Activated CD4-positive, alpha-beta T cell treated with anti-CD3 and anti-CD28 coated beads for 36 hours (primary cell): ENCODE results near the gene PGLYRP1. TPM values are rescaled to one million over a fixed set of nuclear protein-coding genes. Genes with fewer than 3 reads are reported as not detected.

Experiments
- ATAC-seq: fragments of 200-7000 bp; cut with Tn5 transposase; one replicate; pipeline ENCODE4 v1.10.0; 2021; ENCODE audit warnings: mild to moderate bottlenecking, moderate library complexity
- CTCF ChIA-PET: fragments of 350-600 bp; sonication (Branson Sonifier 250); formaldehyde crosslinking; loops from one replicate; lab custom pipeline; 2021; ENCODE audit warnings: antibody characterized with exemption; lab: Charles Lee
- POLR2A ChIA-PET: fragments of 350-600 bp; sonication (Branson Sonifier 250); formaldehyde crosslinking; loops from one replicate; lab custom pipeline; 2021; ENCODE audit warnings: antibody characterized with exemption, inconsistent platforms; lab: Charles Lee
- DNase-seq: peaks from one replicate; pipeline ENCODE4 v3.0.0-alpha.2; 2020
- H3K27ac Mint-ChIP-seq: one replicate; pipeline ENCODE4 v1.8.0; 2021; ENCODE audit warnings: mixed read lengths
- H3K27me3 Mint-ChIP-seq: one replicate; pipeline ENCODE4 v1.8.0; 2021; ENCODE audit warnings: mixed read lengths
- H3K36me3 Mint-ChIP-seq: one replicate; pipeline ENCODE4 v1.8.0; 2021; ENCODE audit warnings: low read depth, mixed read lengths
- H3K4me1 Mint-ChIP-seq: one replicate; pipeline ENCODE4 v1.8.0; 2021; ENCODE audit warnings: mixed read lengths
- H3K4me3 Mint-ChIP-seq: one replicate; pipeline ENCODE4 v1.8.0; 2021; ENCODE audit warnings: mild to moderate bottlenecking, moderate library complexity, mixed read lengths
- H3K9me3 Mint-ChIP-seq: one replicate; pipeline ENCODE4 v1.8.0; 2021; ENCODE audit warnings: low read depth, mixed read lengths
- intact Hi-C, 2 experiments: fragments of 100-400 bp; cut with DNase I in 1 of 2; cut with micrococcal nuclease in 1 of 2; formaldehyde crosslinking; loops; one replicate each; pipeline versions ENCODE4 v1.14.2 to v1.15.1; 2022 to 2024; cut with DNase I, micrococcal nuclease
- total RNA-seq, 2 experiments: library from RNA; stranded (reverse); gene quantifications; one replicate each; pipeline ENCODE4 v1.2.3, GENCODE V29; 2021

PGLYRP1 gene
- total RNA-seq, 2 experiments from 2014 or later = not detected

DNA sequence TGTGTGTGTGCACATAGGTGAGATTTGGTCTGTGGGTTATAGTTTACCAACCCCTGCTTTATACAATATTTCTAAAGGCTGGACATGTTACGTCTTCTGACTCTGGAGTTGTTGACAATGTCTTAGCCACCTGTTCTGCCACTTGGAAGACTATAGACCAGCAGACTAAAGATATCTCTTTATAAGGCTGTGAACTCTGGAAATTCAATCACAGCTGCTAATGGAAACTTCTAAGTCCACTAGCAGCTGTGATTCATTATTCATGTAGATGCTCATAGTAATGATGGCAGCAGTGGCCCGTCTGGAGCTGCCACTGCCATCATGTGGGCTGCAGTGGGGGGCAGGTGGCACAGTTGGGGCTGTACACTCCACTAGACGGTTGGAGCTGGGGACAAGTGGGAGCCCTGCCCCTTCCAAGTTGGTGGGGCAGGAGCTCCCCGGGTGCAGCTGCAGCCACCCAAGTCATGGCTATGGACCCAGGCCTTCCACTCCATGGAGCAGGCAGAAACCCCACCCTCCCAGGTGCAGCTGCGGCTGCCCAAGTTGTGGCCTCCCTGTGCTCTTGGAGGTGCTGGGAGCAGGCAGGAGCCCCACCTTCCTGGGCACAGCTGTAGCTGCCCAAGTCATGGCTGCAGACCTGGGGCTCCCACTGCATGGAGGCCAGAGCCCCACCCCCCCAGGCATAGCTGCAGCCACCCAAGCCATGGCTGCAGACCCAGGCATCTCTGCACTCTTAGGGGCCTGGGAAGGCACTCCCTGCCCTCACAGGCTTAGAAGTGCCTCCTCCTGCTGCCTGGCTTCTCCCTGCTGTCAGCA is 9.1 kb upstream of the PGLYRP1 start:
- Mint-ChIP-seq H3K4me3 (no peak overlapping the region), H3K9me3 (no peaks in the 10 kb centered on the region), H3K27me3 (peaks cover 4% of the 10 kb centered on the region), H3K27ac (no peak overlapping the region), H3K4me1 (peaks cover 2% of the 10 kb centered on the region), H3K36me3 (no peaks in the 10 kb centered on the region)
- intact Hi-C loops = no loop called here
- POLR2A ChIA-PET = no interaction called here
- DNase-seq (no peak), ATAC-seq (no peak)
- CTCF ChIA-PET = interaction anchor here (0.6 to 0.8 kb wide), 2 partner anchors 15 to 50 kb away, joined by 3 read pairs; no protein-coding TSS in a partner anchor

DNA sequence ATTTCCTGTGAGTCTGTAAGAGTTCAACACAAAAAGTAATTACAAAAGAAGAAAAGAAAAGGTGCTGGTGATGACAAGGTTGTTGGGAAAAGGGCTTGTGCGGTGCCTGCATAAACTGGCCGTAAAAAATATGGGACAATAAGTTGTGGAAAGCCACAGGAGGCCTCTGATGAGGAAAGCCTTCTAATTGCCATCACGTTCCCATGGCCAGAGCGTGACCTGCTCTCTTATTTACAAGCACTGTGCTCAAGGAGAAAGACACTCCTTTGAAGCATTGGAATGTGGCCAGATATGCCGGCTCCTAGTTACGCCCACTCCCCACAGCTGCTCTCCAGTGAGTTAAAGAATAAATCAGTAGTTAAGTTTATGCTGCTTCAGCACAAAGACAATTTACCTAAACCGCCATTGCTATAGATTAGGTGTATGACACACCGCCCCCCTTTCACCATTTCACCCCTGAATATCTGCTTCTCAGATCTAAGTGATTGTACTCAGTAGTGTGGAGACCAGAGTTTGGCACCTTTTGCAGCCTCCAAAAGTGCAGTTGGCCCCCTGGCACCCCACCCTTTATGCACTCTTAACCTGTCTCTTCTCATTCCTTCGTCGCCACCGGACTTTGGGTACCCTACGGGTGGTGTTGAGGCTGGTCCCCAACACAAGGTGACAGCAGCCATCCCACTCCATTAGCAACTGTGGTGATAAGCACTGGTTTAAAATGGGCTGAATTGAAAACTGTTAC is 8.1 kb upstream of the PGLYRP1 start:
- CTCF ChIA-PET = interaction anchor here (0.6 kb wide), 1 partner anchor 51 kb away, joined by 3 read pairs; no protein-coding TSS in a partner anchor
- H3K27me3 Mint-ChIP-seq = peaks cover 8% of the 10 kb centered on the region
- intact Hi-C loops = no loop called here
- ATAC-seq = no peak
- POLR2A ChIA-PET = no interaction called here
- H3K9me3 Mint-ChIP-seq = no peaks in the 10 kb centered on the region
- no peak overlapping the region for H3K27ac Mint-ChIP-seq
- no peak overlapping the region for H3K4me3 Mint-ChIP-seq
- H3K4me1 Mint-ChIP-seq = peaks cover 12% of the 10 kb centered on the region
- no peaks in the 10 kb centered on the region for H3K36me3 Mint-ChIP-seq
- DNase-seq = no peak

DNA sequence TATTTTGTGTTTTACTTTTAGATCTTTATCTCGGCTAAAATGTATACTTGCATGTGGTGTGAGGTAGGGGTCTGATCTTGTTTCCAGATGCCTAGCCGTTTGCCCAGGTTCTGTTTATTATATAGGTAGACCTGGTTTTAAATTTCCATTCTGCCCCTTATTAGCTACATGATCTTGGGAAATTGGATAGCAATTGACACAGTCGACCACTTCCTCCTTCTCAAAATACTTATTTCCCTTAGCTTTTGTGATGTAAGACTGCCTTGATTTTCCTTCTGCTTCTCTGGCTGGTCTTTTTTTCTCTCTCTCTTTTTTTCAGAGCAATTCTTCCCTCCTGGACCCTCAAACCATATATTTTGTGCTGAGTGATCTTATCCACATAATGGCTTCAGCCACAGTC is 3.0 kb upstream of the PGLYRP1 start:
- no peak for DNase-seq
- no peaks in the 10 kb centered on the region for H3K9me3 Mint-ChIP-seq
- no peak overlapping the region for H3K4me3 Mint-ChIP-seq
- intact Hi-C loops = loop anchor here in 1 of 2 experiments (5.0 kb wide), 1 partner anchor 51 kb away; no protein-coding TSS in a partner anchor
- peaks cover 17% of the 10 kb centered on the region for H3K4me1 Mint-ChIP-seq
- POLR2A ChIA-PET = no interaction called here
- no peaks in the 10 kb centered on the region for H3K36me3 Mint-ChIP-seq
- ATAC-seq = no peak
- CTCF ChIA-PET = interaction anchor here (0.5 to 5.8 kb wide), 8 partner anchors 16 to 461 kb away, joined by 3 to 79 read pairs (median 3); no protein-coding TSS in a partner anchor
- peaks cover 15% of the 10 kb centered on the region for H3K27me3 Mint-ChIP-seq
- no peak overlapping the region for H3K27ac Mint-ChIP-seq

DNA sequence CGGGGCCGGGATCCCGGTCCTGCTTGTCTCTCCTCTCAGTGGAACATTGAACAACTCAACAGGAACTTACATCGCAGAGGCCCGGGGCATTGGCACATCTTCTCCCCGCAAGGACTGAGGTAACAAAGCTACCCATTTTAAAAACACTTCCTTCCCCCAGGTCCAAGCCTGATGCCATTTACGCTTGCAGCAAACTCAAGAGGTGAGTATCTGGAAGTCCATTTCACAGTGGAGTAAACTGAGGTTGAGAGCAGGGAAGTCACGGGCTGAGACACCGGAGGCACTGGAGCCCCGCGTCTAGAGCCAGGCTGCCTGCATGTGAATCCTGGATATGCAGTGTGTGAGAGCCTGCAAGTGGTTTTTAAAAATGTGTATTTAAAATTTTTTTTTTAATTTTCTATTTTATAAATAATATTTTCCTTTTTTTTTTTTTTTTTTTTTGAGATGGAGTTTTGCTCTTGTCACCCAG is 492 bp upstream of the PGLYRP1 start:
- Mint-ChIP-seq H3K4me1 (peaks cover 15% of the 10 kb centered on the region), H3K9me3 (no peaks in the 10 kb centered on the region), H3K36me3 (no peaks in the 10 kb centered on the region), H3K27ac (no peak overlapping the region), H3K27me3 (peaks cover 13% of the 10 kb centered on the region), H3K4me3 (no peak overlapping the region)
- intact Hi-C loops = no loop called here
- DNase-seq (no peak), ATAC-seq (no peak)
- ChIA-PET CTCF (interaction anchor here (1.3 kb wide), 1 partner anchor 241 kb away, joined by 3 read pairs; no protein-coding TSS in a partner anchor), POLR2A (interaction anchor here (0.7 kb wide), 1 partner anchor 14 kb away, joined by 6 read pairs; no protein-coding TSS in a partner anchor)

DNA sequence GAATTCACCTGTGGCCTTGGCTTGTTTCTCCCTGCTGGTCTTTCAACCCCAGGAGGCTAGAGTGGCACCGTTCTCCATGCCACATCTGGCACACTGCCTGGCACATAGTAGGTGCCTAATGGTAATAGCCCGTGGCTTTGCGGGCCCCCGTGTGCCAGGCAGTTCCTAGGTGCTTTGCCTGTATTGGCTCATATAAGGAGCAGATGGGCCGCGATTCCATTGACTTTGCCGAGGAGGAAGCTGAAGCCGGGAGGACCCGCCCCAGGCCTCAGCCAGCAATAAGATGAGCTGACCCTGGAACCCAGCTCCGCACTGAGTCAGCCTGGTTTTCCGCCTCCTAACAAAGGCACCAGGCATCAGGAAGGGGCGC is 807 bp downstream of the PGLYRP1 start:
- no peak overlapping the region for H3K4me3 Mint-ChIP-seq
- H3K9me3 Mint-ChIP-seq = no peaks in the 10 kb centered on the region
- CTCF ChIA-PET = no interaction called here
- no peak for ATAC-seq
- POLR2A ChIA-PET = no interaction called here
- H3K36me3 Mint-ChIP-seq = peaks cover under 1% of the 10 kb centered on the region
- peaks cover 13% of the 10 kb centered on the region for H3K27me3 Mint-ChIP-seq
- intact Hi-C loops = no loop called here
- no peak overlapping the region for H3K27ac Mint-ChIP-seq
- no peak for DNase-seq
- peaks cover 15% of the 10 kb centered on the region for H3K4me1 Mint-ChIP-seq

DNA sequence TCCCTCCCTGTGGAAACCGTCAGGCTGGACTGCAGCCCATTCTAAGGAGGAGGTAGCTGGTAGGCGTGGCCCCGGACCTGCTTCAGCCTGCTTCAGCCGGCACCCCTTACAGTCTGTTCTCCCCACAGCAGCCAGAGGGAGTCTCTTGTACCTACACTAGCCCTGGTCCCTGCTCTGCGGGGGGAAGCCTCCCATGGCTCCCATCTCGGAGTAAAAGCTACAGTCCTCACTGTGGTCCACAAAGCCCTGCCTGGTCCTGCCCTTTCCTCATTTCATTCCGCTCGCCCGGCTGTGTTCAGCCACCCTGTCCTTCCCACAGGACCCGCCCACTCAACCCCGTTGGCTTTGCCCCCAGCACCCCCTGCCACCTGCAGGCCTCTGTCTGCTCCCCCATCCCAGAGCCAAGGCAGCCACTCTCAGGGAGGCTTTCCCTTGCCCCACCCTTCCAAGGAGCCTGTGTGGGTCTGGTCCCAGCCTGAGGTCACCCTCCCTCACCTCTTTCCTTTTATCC is 1.3 kb downstream of the PGLYRP1 start:
- Mint-ChIP-seq H3K27me3 (peaks cover 13% of the 10 kb centered on the region), H3K9me3 (no peaks in the 10 kb centered on the region), H3K4me3 (no peak overlapping the region), H3K4me1 (peaks cover 14% of the 10 kb centered on the region), H3K27ac (no peak overlapping the region), H3K36me3 (peaks cover 3% of the 10 kb centered on the region)
- no peak for ATAC-seq
- intact Hi-C loops = no loop called here
- ChIA-PET POLR2A (no interaction called here), CTCF (no interaction called here)
- no peak for DNase-seq

DNA sequence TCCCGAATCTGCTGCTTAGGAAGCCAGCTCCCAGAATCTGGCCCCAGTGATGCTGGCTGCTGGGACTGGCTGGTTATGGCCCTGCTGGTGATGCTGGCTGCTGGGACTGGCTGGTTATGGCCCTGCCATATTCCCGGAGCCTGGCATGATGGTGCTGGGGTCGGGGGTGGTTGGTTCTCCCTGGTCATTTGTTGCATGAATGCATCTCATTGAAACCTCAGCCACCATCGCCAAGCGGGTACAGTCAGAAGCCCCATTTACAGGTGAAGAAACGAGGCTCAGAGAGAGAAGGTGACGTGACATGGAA is 2.1 kb downstream of the PGLYRP1 start:
- peaks cover 14% of the 10 kb centered on the region for H3K27me3 Mint-ChIP-seq
- DNase-seq (no peak), ATAC-seq (no peak)
- H3K27ac Mint-ChIP-seq = no peak overlapping the region
- H3K36me3 Mint-ChIP-seq = peaks cover 3% of the 10 kb centered on the region
- ChIA-PET CTCF (interaction anchor here (0.6 to 2.6 kb wide), 2 partner anchors 7 to 103 kb away, joined by 3 to 12 read pairs; no protein-coding TSS in a partner anchor), POLR2A (no interaction called here)
- no peak overlapping the region for H3K4me3 Mint-ChIP-seq
- H3K9me3 Mint-ChIP-seq = no peaks in the 10 kb centered on the region
- peaks cover 10% of the 10 kb centered on the region for H3K4me1 Mint-ChIP-seq
- intact Hi-C loops = no loop called here

DNA sequence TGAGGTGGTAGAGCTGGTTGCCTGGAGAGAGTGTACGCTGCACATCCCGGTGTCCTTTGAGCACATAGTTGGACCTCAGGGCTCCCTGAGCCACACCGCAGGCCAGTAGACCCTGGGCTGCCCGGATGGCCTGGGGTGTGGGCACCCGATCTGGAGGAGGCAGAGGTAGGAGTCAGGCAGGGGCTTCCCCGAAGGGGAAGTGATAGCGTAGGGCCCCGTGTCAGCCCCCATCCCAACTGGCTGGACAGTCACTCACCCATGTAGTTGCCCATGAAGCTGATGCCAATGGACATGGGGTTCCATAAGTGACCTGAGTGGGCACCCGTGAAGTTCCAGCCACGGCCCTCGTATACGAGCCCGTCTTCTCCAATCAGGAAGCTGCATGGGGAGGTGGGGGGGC is 3.6 kb downstream of the PGLYRP1 start:
- Mint-ChIP-seq H3K27me3 (peaks cover 23% of the 10 kb centered on the region), H3K4me1 (peaks cover 16% of the 10 kb centered on the region), H3K36me3 (peaks cover 9% of the 10 kb centered on the region), H3K9me3 (no peaks in the 10 kb centered on the region), H3K27ac (no peak overlapping the region), H3K4me3 (no peak overlapping the region)
- intact Hi-C loops = loop anchor here in 1 of 2 experiments (10.0 kb wide), 1 partner anchor 204 kb away; the partner anchor contains the start of gene RSPH6A
- ChIA-PET POLR2A (no interaction called here), CTCF (interaction anchor here (1.0 to 2.6 kb wide), 2 partner anchors 9 to 71 kb away, joined by 3 to 12 read pairs; no protein-coding TSS in a partner anchor)
- DNase-seq = no peak
- no peak for ATAC-seq

DNA sequence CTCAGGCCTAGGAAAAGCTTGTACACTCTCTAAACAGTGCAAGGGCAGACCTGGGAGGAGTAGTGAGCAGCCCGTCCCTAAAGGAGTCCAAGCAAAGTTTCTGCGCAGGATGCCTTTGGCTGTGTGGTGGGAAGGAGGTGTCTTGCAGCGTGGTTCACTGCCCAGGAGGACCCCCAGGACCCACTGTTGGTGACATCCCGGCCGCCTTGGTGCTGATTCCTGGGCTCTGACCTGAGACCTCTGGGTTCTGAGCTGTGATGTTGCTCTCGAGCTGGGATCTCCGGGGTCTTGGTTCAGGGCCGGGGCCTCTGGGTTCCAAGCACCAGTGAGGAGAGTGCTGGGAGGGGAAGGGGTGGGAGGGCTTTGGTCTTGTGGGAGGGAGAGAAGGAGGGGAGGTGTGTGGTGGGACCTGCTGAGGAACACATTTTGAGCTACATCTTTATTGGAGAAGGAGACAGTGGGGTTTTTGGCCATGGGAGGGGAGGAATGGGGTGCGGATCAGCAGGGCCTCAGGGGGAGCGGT is 4.1 kb downstream of the PGLYRP1 start:
- intact Hi-C loops = loop anchor here in 1 of 2 experiments (10.0 kb wide), 1 partner anchor 204 kb away; the partner anchor contains the start of gene RSPH6A
- Mint-ChIP-seq H3K9me3 (no peaks in the 10 kb centered on the region), H3K4me3 (no peak overlapping the region), H3K27me3 (peaks cover 19% of the 10 kb centered on the region), H3K27ac (no peak overlapping the region), H3K4me1 (peaks cover 16% of the 10 kb centered on the region), H3K36me3 (peaks cover 9% of the 10 kb centered on the region)
- DNase-seq (no peak), ATAC-seq (no peak)
- ChIA-PET CTCF (interaction anchor here (1.0 to 2.6 kb wide), 3 partner anchors 9 to 115 kb away, joined by 3 to 12 read pairs (median 7); no protein-coding TSS in a partner anchor), POLR2A (interaction anchor here (0.5 kb wide), 1 partner anchor 8 kb away, joined by 3 read pairs; no protein-coding TSS in a partner anchor)

DNA sequence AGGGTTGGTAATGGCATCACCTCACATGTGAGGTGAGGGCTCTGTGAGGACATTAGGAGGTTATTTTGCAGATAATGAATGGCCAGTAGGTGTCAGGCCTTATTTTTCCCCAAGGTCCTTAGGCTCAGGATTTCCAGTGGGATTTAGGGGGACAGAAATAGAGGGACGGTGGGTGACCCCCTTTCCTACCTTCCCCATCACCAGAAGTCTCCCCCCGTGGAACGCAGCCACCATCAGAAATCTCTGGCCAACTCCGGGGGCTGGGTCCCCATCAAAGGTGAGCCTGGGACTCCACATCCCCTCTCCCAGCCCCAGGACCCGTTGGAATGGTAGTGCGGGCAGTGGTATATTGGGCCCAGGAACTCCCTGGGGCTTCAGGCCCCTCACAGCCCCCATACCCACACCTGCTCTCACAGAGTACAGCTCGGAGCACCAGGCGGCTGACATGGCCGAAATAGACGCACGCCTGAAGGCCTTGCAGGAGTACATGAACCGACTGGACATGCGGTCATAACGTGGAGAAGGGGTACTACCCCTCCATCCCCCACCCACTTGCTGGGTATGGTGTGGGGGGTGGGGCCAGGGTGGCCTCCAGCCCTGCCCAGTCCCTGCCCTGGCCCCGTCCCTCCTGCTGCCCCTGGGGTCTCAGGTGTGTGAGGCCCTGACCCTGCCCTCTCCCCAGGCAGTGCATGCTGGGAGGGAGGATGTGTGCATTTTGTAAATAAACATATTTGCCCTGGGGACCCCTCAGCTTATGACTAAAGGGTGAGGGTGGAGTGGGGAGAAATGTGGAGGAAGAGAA is 4.8 kb downstream of the PGLYRP1 start:
- CTCF ChIA-PET = interaction anchor here (1.0 to 2.6 kb wide), 7 partner anchors 9 to 192 kb away, joined by 3 to 12 read pairs (median 5); no protein-coding TSS in a partner anchor
- intact Hi-C loops = loop anchor here (2.0 to 10.0 kb wide), 2 partner anchors 201 to 203 kb away; partner anchors contain the start of gene RSPH6A (in 1 of the 2)
- Mint-ChIP-seq H3K4me3 (no peak overlapping the region), H3K9me3 (no peaks in the 10 kb centered on the region), H3K36me3 (peaks cover 9% of the 10 kb centered on the region), H3K27me3 (peaks cover 16% of the 10 kb centered on the region), H3K4me1 (peaks cover 16% of the 10 kb centered on the region), H3K27ac (no peak overlapping the region)
- POLR2A ChIA-PET = no interaction called here
- DNase-seq = no peak
- no peak for ATAC-seq
